Smooth muscle cell (in vitro differentiated cells): ENCODE data around the gene OSCP1. TPM values are rescaled to one million over a fixed set of nuclear protein-coding genes. Genes with fewer than 3 reads are reported as not detected.
A peak's percentile ranks its signal among the peaks of the same experiment; 100 is the strongest.

Experiments used
- DNase-seq: peaks from one replicate; lab custom pipeline; 2025; ENCODE audit not compliant: unreplicated experiment; lab: John Stamatoyannopoulos, UW
- H2AFZ ChIP-seq: fragments of 200-600 bp; sonication (generic); 2 replicates; pipeline ENCODE4 v1.6.0; 2016; ENCODE audit warnings: antibody characterized with exemption, low read depth, mild to moderate bottlenecking
- H3F3A ChIP-seq: fragments of 200-600 bp; sonication (generic); 2 replicates; pipeline ENCODE4 v1.6.0; 2017; ENCODE audit warnings: antibody characterized with exemption, low read depth
- H3K27ac ChIP-seq: fragments of 200-600 bp; sonication (generic); 2 replicates; pipeline ENCODE4 v1.5.1; 2016; ENCODE audit warnings: low read depth, mild to moderate bottlenecking
- H3K27me3 ChIP-seq: fragments of 200-600 bp; sonication (generic); 2 replicates; pipeline ENCODE4 v1.6.1; 2016; ENCODE audit warnings: low read depth, mild to moderate bottlenecking
- H3K36me3 ChIP-seq: fragments of 200-600 bp; sonication (generic); 2 replicates; pipeline ENCODE4 v1.5.1; 2016; ENCODE audit warnings: low read depth
- H3K4me1 ChIP-seq: fragments of 200-600 bp; sonication (generic); 2 replicates; pipeline ENCODE4 v1.5.1; 2016; ENCODE audit warnings: low read depth
- H3K4me2 ChIP-seq: fragments of 200-600 bp; sonication (generic); 2 replicates; pipeline ENCODE4 v1.6.0; 2016; ENCODE audit warnings: mild to moderate bottlenecking
- H3K4me3 ChIP-seq: fragments of 200-600 bp; sonication (generic); 2 replicates; pipeline ENCODE4 v1.5.1; 2016; ENCODE audit warnings: mild to moderate bottlenecking
- H3K79me2 ChIP-seq: fragments of 200-600 bp; sonication (generic); 2 replicates; pipeline ENCODE4 v1.6.0; 2016; ENCODE audit warnings: low read depth, mild to moderate bottlenecking
- H3K9ac ChIP-seq: fragments of 200-600 bp; sonication (generic); 2 replicates; pipeline ENCODE4 v1.6.0; 2016; ENCODE audit warnings: low read depth
- H3K9me3 ChIP-seq: fragments of 200-600 bp; sonication (generic); replicated peaks from 2 replicates; pipeline ENCODE4 v1.5.1; 2016; ENCODE audit warnings: low read depth
- H4K20me1 ChIP-seq: fragments of 200-600 bp; sonication (generic); 2 replicates; pipeline ENCODE4 v1.6.0; 2016; ENCODE audit warnings: low read depth
- CTCF ChIP-seq: fragments of 200-600 bp; sonication (generic); IDR thresholded peaks from 2 replicates; pipeline ENCODE4 v1.5.1; 2017; ENCODE audit warnings: borderline replicate concordance, mild to moderate bottlenecking, antibody characterized with exemption; ENCODE audit not compliant: insufficient read depth, poor library complexity, severe bottlenecking
- whole genome bisulfite sequencing: methylation state at CpG from one replicate; pipeline ENCODE4 v1.1.7; 2016; ENCODE audit warnings: low lambda C conversion rate; 5-methylcytosine and 5-hydroxymethylcytosine counted together
- polyA plus RNA-seq: library from polyadenylated mRNA; unstranded; fragments of >200 nt; fragmentation: Nextera tagmentation; extraction: Ambion mirVana; gene quantifications from 2 replicates; pipeline ENCODE4 v1.2.1, GENCODE V29; 2016
- total RNA-seq: library from RNA; depleted of rRNA; stranded (reverse); fragments of >200 nt; gene quantifications from 2 replicates; pipeline ENCODE4 v1.2.3, GENCODE V29; 2014

Gene OSCP1
- total and polyA plus RNA-seq, 2 experiments from 2014 or later: 10.7 to 13.5 TPM

- Histone ChIP-seq H3K4me3 (no peak overlapping the region), H2AFZ (no peak overlapping the region), H3F3A (peaks cover 11% of the 10 kb centered on the region), H3K9ac (no peak overlapping the region), H3K9me3 (no peaks in the 10 kb centered on the region), H3K4me1 (peaks cover 6% of the 10 kb centered on the region), H3K79me2 (peaks cover 99% of the 10 kb centered on the region), H3K27me3 (no peaks in the 10 kb centered on the region), H3K36me3 (no peaks in the 10 kb centered on the region), H4K20me1 (peaks cover 70% of the 10 kb centered on the region), H3K27ac (peak overlapping the region; percentile 22), H3K4me2 (no peak overlapping the region)
- no peak for TF ChIP-seq CTCF
- WGBS: 81% methylated on average over 5 of the region's 5 CpGs
- DNase-seq: no peak
Measured at GRCh38 chr1:36380143-36380619, 70.1 kb downstream of the OSCP1 start.

GRCh38 chr1:36377791-36378492, 72.3 kb downstream of the OSCP1 start:
- DNase-seq: no peak
- peaks cover 50% of the 10 kb centered on the region for H4K20me1 ChIP-seq
- H3K4me2 ChIP-seq: no peak overlapping the region
- peaks cover 14% of the 10 kb centered on the region for H3K4me1 ChIP-seq
- no peak overlapping the region for H2AFZ ChIP-seq
- no peak overlapping the region for H3K4me3 ChIP-seq
- H3K9ac ChIP-seq: no peak overlapping the region
- peaks cover 77% of the 10 kb centered on the region for H3K79me2 ChIP-seq
- WGBS: 95% methylated on average over 4 of the region's 4 CpGs
- H3K9me3 ChIP-seq: no peaks in the 10 kb centered on the region
- no peak for TF ChIP-seq CTCF
- no peaks in the 10 kb centered on the region for H3K27me3 ChIP-seq
- peaks cover 25% of the 10 kb centered on the region for H3F3A ChIP-seq
- H3K27ac ChIP-seq: no peak overlapping the region
- no peaks in the 10 kb centered on the region for H3K36me3 ChIP-seq

GRCh38 chr1:36372617-36373016, 77.6 kb downstream of the OSCP1 start:
- peaks cover 23% of the 10 kb centered on the region for H3K4me1 ChIP-seq
- H3K9ac ChIP-seq: peak overlapping the region; percentile 75

More at GRCh38 chr1:36372617-36373016, 77.6 kb downstream of the OSCP1 start:
- peaks cover 19% of the 10 kb centered on the region for H4K20me1 ChIP-seq
- H3K27ac ChIP-seq: peak overlapping the region; percentile 96
- H3K4me3 ChIP-seq: no peak overlapping the region
- peaks cover 68% of the 10 kb centered on the region for H3K79me2 ChIP-seq
- no peaks in the 10 kb centered on the region for H3K9me3 ChIP-seq
- TF ChIP-seq CTCF: no peak
- no peaks in the 10 kb centered on the region for H3K27me3 ChIP-seq
- H2AFZ ChIP-seq: no peak overlapping the region
- peak overlapping the region; percentile 78 for H3K4me2 ChIP-seq
- WGBS: 30% methylated on average over 3 of the region's 3 CpGs
- no peaks in the 10 kb centered on the region for H3K36me3 ChIP-seq
- H3F3A ChIP-seq: peaks cover 42% of the 10 kb centered on the region
- no peak for DNase-seq
